Vagina (tissue), 2 donors: ENCODE measurements around the gene TPSAB1.
"Not testable (repeated sequence)": the region's sequence is repeated elsewhere in the genome, so short reads cannot be mapped to it uniquely, and the experiment has no call there.

Experiments
- CTCF ChIP-seq, 3 experiments: fragments of 450-650 bp in 2 of 3; fragments of 200-600 bp in 1 of 3; sonication (generic) in 1 of 3; IDR thresholded peaks; one replicate each; pipeline ENCODE4 v1.5.1; 2017 to 2019; ENCODE audit warnings: antibody characterized with exemption in 3 of 3, mild to moderate bottlenecking in 2 of 3, moderate library complexity in 2 of 3
- POLR2A ChIP-seq, 2 donors: fragments of 450-650 bp; IDR thresholded peaks; one replicate each; pipeline ENCODE4 v1.6.1; 2017; ENCODE audit warnings: antibody characterized with exemption in 2 of 2, mild to moderate bottlenecking in 2 of 2, moderate library complexity in 2 of 2

DNA sequence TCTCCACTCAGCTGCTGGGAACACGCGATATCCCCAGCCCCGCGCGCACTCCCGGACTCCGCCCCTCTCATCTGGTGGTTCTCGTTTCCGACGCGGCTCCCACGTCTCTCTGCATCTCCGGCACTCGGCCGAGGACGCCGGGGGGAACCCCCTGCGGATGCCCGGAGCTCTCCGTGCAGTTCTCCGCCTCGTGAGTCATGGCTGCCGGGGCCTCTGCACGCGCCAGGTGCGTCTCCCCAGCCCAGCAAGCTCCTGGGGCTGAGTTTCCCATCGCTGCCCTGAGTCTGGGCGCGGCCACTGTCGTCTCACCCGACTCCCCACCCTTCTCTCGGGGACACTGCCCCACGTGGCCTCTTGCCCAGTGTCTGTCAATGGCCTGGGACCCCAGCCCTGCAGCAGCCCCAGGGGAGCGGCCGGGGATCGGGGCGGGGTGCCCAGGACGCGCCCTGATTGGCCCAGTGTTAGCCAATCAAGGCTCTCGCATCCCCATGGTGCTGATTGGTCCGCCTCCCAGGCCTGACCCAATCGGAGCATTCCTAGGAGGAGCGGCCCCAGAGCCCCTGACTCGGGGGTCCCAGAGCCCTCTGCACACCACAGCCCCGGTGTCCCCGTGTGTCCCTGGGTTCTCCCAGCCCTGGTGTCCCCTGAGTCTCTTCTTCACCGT, 13.3 kb downstream of the TPSAB1 start:
- not testable (repeated sequence) for TF ChIP-seq CTCF, POLR2A (IDR thresholded peaks at IDR 0.05)
